GM06990 (cell line): ENCODE data around the gene PTGIS.

Experiments used
- DNase-seq: peaks from one replicate; pipeline ENCODE4 v3.0.0-alpha.2; 2011; ENCODE audit not compliant: insufficient read length; ENCODE audit errors: extremely low read depth
- H3K27me3 ChIP-seq: replicated peaks from 2 replicates; pipeline ENCODE4 v1.6.0; 2011; ENCODE audit warnings: low read length; ENCODE audit not compliant: control insufficient read depth, insufficient read depth
- H3K36me3 ChIP-seq: 2 replicates; pipeline ENCODE4 v1.5.1; 2011; ENCODE audit warnings: low read length; ENCODE audit not compliant: control insufficient read depth, insufficient read depth
- H3K4me3 ChIP-seq: replicated peaks from 2 replicates; pipeline ENCODE4 v1.5.1; 2011; ENCODE audit warnings: low read depth, mild to moderate bottlenecking, control low read depth, low read length
- TF ChIP-seq, protein P1 (sequence below): IDR thresholded peaks from 2 replicates; pipeline ENCODE4 v1.5.1; 2011; ENCODE audit warnings: low read length, control low read depth, mild to moderate bottlenecking, inconsistent platforms; ENCODE audit not compliant: insufficient read depth, poor library complexity, severe bottlenecking

PTGIS gene

DNA sequence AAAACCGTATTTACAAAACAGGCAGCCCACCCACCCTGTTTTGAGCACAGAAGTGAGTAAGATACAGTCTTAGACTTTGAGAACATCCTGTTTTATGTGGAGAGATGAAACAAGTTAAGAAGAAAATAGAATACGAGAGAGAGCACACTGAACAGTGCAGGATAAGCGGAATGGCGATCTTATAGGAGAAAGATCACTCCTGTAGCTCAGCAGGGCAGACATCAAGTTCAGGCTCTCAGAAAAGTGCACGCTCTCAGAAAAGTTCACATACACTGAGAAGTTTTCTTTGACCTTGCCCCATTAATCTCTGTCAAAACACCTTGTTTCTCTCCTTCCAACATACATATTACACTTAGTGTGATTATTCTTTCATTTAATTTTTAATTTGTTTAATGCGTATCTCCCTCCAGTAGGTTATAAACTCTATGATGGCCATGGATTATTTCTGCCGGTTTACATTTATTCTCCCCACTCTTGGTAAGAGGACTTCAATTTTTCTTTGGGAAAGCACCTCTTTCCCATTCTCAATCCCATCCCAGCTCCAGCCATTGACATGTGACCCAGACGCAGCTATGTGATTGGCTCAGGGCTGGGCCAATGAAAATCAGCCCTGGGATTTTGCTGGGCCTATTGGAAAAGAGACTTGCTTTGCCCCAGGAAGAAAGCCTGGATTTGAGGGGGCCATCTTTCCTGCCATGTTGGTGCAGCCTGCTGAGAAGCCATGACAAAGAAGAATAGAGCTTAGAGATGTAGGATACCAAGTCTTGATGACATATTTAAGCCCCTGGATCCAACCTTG lies 101.6 kb downstream of the PTGIS start:
- TF ChIP-seq, protein P1, sequence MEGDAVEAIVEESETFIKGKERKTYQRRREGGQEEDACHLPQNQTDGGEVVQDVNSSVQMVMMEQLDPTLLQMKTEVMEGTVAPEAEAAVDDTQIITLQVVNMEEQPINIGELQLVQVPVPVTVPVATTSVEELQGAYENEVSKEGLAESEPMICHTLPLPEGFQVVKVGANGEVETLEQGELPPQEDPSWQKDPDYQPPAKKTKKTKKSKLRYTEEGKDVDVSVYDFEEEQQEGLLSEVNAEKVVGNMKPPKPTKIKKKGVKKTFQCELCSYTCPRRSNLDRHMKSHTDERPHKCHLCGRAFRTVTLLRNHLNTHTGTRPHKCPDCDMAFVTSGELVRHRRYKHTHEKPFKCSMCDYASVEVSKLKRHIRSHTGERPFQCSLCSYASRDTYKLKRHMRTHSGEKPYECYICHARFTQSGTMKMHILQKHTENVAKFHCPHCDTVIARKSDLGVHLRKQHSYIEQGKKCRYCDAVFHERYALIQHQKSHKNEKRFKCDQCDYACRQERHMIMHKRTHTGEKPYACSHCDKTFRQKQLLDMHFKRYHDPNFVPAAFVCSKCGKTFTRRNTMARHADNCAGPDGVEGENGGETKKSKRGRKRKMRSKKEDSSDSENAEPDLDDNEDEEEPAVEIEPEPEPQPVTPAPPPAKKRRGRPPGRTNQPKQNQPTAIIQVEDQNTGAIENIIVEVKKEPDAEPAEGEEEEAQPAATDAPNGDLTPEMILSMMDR: no peak
- Histone ChIP-seq H3K27me3 (peaks cover 3% of the 10 kb centered on the region; the same call in 1 of the 2 replicates), H3K36me3 (no peaks in the 10 kb centered on the region), H3K4me3 (no peak overlapping the region)
- DNase-seq: no peak

DNA sequence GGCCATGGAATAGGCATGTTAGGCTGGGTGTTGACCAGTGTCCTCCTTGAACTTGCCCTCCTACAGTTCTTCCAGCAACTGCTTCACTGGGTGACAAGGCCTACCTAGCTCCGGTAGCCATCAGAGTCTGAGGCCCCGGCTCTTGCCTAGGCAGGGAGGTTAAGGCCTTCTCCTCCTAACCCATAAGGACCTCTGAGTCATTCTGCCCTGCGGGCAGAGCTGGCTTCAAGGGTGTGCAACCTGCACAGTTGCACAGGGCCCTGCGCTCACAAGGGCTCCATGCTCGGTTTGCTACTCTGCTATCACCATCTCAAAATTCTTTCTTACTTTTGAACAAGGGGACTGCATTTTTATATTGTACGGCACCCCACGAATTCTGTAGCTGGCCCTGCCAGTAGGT lies 103.4 kb downstream of the PTGIS start:
- Histone ChIP-seq H3K27me3 (peaks cover 1% of the 10 kb centered on the region; the same call in 1 of the 2 replicates), H3K4me3 (no peak overlapping the region), H3K36me3 (no peaks in the 10 kb centered on the region)
- DNase-seq: no peak
- TF ChIP-seq, protein P1: no peak

DNA sequence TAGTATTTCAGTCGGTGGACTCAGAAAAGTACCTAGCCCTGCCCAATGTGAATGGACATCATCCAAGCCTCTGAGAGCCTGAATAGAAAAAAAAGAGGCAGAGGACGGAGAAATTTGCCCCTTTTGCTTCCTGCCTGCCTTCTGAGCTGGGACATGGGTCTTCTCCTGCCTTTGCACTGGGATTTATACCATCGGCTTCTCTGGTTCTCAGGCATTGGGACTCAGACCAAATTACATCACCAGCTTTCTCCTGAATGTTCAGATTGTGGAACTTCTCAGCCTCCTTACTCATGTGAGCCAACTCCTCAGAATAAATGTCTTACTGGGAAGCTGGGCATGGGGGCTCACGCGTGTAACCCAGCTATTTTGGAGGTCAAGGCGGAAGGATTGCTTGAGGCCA lies 105.3 kb downstream of the PTGIS start:
- Histone ChIP-seq H3K4me3 (no peak overlapping the region), H3K27me3 (no peaks in the 10 kb centered on the region; the same call in 1 of the 2 replicates), H3K36me3 (no peaks in the 10 kb centered on the region)
- TF ChIP-seq, protein P1: no peak
- DNase-seq: no peak

DNA sequence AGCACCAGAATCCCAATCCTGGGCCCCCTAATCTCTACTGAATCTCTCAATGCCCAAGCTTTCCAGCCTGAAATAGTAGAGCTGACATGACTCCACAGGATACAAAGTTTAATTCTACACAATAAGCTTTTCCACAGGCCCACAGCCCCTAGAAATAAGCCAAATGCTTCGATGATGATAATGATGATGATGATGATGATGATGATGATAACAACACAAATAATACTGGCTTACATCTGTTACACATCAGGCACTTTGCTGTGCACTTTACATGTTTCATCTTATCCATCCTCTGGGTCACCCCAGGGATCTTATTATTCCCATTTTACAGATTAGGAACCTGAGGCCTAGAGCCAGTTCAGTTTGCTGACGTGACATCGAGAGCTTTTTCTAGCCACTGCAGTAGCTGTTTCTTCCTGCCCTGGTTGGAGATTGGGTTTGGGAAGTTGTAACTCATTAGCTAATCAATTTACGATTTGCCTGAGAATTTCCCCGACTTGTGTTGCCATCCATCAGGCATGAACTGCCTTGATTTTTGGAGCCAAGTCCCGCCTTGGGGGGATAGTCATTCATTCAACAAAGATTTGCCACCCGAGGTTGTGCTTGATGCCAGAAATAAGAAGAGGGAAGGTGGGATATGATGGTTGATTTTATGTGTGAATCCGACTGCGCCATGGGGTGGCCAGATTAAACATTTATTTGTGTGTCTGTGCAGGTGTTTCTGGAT lies 105.9 kb downstream of the PTGIS start:
- TF ChIP-seq, protein P1: no peak
- no peak for DNase-seq
- H3K27me3 ChIP-seq: no peaks in the 10 kb centered on the region; the same call in 1 of the 2 replicates

DNA sequence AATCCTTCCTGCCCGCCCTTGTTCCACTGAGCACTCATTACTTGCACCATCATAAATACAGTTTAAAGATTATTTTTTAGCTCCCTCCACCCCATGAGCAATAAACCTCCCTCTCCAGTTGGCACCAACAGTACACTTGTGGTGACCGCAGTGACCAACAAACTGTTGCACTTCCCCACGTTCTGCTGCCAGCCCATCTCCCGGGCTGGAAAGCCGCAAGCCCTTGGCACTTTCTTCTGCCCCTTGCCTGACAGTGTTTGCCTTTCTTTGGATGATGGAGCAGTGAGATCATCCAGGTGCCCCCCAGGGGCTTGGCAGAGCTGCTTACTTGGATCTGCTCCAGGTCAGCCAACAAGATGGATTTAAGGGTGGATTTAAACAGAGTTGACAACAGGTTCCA lies 107.0 kb downstream of the PTGIS start:
- Histone ChIP-seq H3K36me3 (no peaks in the 10 kb centered on the region), H3K27me3 (no peaks in the 10 kb centered on the region; the same call in 1 of the 2 replicates), H3K4me3 (no peak overlapping the region)
- no peak for DNase-seq
- TF ChIP-seq, protein P1: no peak

More for the DNA sequence above, 105.9 kb downstream of the PTGIS start:
- Histone ChIP-seq H3K4me3 (no peak overlapping the region), H3K36me3 (no peaks in the 10 kb centered on the region)
